Neural cell (in vitro differentiated cells): ENCODE results near the gene IPO8.

ENCODE experiments used
- EP300 ChIP-seq: fragments of 450-650 bp; conservative IDR thresholded peaks from 2 replicates; pipeline ENCODE4 v1.6.1; 2014; ENCODE audit warnings: antibody characterized with exemption, mild to moderate bottlenecking, moderate library complexity; ENCODE audit not compliant: poor library complexity, severe bottlenecking
- EZH2 ChIP-seq: fragments of 200-600, 300-800 bp; shearing (Covaris generic), sonication (generic); IDR thresholded peaks from 2 replicates; pipeline ENCODE4 v1.6.1; 2014; ENCODE audit warnings: antibody characterized with exemption, low read length, borderline replicate concordance, mild to moderate bottlenecking; ENCODE audit not compliant: insufficient read depth, poor library complexity, severe bottlenecking
- POLR2AphosphoS5 ChIP-seq: IDR thresholded peaks from 2 replicates; pipeline ENCODE4 v1.6.1; 2012
- TF ChIP-seq, protein P1 (sequence below): fragments of 450-650 bp; IDR thresholded peaks from 2 replicates; pipeline ENCODE4 v1.5.1; 2014; ENCODE audit warnings: antibody characterized with exemption, mild to moderate bottlenecking, moderate library complexity; ENCODE audit not compliant: poor library complexity, severe bottlenecking

DNA sequence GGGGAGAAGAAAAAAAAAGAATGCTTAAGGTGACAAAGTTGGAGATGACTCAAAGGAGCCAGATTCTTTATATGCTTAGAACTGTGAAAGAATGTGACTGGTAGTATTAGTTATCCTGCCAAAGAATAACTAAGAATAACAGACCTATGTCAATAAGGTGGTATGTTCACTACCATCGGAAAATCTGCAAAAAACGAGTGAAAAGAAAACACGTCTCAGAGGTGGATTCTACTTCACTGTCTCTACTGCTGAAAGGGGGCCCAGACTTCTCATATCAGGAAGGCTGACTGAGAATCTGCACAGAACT lies 64.7 kb downstream of the IPO8 start:
- TF ChIP-seq EP300 (no peak), EZH2 (no peak), POLR2AphosphoS5 (no peak)
- TF ChIP-seq, protein P1, sequence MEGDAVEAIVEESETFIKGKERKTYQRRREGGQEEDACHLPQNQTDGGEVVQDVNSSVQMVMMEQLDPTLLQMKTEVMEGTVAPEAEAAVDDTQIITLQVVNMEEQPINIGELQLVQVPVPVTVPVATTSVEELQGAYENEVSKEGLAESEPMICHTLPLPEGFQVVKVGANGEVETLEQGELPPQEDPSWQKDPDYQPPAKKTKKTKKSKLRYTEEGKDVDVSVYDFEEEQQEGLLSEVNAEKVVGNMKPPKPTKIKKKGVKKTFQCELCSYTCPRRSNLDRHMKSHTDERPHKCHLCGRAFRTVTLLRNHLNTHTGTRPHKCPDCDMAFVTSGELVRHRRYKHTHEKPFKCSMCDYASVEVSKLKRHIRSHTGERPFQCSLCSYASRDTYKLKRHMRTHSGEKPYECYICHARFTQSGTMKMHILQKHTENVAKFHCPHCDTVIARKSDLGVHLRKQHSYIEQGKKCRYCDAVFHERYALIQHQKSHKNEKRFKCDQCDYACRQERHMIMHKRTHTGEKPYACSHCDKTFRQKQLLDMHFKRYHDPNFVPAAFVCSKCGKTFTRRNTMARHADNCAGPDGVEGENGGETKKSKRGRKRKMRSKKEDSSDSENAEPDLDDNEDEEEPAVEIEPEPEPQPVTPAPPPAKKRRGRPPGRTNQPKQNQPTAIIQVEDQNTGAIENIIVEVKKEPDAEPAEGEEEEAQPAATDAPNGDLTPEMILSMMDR: no peak
